ENCODE data around the gene LRIT1.

The LRIT1 gene

GRCh38 chr10:84264611-84265141 is 23.3 kb upstream of the LRIT1 start:
- TF ChIP-seq ZC3H10 (CRISPR knock-in tag; IDR thresholded peaks at IDR 0.05) = no peak
- TF ChIP-seq ISL1 (CRISPR knock-in tag; IDR thresholded peaks at IDR 0.05) = no peak
- TF ChIP-seq ARNTL (CRISPR knock-in tag; IDR thresholded peaks at IDR 0.05; ENCODE audit: borderline replicate concordance, low read depth) = no peak
- TF ChIP-seq SNAI2 (CRISPR knock-in tag; IDR thresholded peaks at IDR 0.05) = no peak
- no peak for TF ChIP-seq OSR1 (CRISPR knock-in tag; IDR thresholded peaks at IDR 0.05)
- no peak for TF ChIP-seq PPARA (CRISPR knock-in tag; IDR thresholded peaks at IDR 0.05; ENCODE audit: borderline replicate concordance)
- TF ChIP-seq ZNF8 (CRISPR knock-in tag; IDR thresholded peaks at IDR 0.05) = no peak
- no peak for TF ChIP-seq CSRNP3 (CRISPR knock-in tag; IDR thresholded peaks at IDR 0.05)
- ATAC-seq = peak; percentile 99

- TF ChIP-seq BACH2 (CRISPR knock-in tag; IDR thresholded peaks at IDR 0.05; ENCODE audit: borderline replicate concordance) (no peak), PATZ1 (CRISPR knock-in tag; IDR thresholded peaks at IDR 0.05; ENCODE audit: borderline replicate concordance) (no peak)
- no peak for ATAC-seq
These were observed 22.4 kb upstream of the LRIT1 start for GRCh38 chr10:84263716-84264115.

- ATAC-seq = no peak
- TF ChIP-seq CSDC2 (CRISPR knock-in tag; IDR thresholded peaks at IDR 0.05) (no peak), RARB (CRISPR knock-in tag; IDR thresholded peaks at IDR 0.05) (no peak), TOX (CRISPR knock-in tag; IDR thresholded peaks at IDR 0.05; ENCODE audit: borderline replicate concordance) (no peak), ARNTL (CRISPR knock-in tag; IDR thresholded peaks at IDR 0.05; ENCODE audit: borderline replicate concordance, low read depth) (no peak), ISL1 (CRISPR knock-in tag; IDR thresholded peaks at IDR 0.05) (no peak), ZNF70 (CRISPR knock-in tag; IDR thresholded peaks at IDR 0.05) (no peak), CSRNP3 (CRISPR knock-in tag; IDR thresholded peaks at IDR 0.05) (no peak)
- TF ChIP-seq, protein P1, sequence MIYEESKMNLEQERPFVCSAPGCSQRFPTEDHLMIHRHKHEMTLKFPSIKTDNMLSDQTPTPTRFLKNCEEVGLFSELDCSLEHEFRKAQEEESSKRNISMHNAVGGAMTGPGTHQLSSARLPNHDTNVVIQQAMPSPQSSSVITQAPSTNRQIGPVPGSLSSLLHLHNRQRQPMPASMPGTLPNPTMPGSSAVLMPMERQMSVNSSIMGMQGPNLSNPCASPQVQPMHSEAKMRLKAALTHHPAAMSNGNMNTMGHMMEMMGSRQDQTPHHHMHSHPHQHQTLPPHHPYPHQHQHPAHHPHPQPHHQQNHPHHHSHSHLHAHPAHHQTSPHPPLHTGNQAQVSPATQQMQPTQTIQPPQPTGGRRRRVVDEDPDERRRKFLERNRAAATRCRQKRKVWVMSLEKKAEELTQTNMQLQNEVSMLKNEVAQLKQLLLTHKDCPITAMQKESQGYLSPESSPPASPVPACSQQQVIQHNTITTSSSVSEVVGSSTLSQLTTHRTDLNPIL (CRISPR knock-in tag; IDR thresholded peaks at IDR 0.05; ENCODE audit: low read depth) = no peak
- TF ChIP-seq, protein P2, sequence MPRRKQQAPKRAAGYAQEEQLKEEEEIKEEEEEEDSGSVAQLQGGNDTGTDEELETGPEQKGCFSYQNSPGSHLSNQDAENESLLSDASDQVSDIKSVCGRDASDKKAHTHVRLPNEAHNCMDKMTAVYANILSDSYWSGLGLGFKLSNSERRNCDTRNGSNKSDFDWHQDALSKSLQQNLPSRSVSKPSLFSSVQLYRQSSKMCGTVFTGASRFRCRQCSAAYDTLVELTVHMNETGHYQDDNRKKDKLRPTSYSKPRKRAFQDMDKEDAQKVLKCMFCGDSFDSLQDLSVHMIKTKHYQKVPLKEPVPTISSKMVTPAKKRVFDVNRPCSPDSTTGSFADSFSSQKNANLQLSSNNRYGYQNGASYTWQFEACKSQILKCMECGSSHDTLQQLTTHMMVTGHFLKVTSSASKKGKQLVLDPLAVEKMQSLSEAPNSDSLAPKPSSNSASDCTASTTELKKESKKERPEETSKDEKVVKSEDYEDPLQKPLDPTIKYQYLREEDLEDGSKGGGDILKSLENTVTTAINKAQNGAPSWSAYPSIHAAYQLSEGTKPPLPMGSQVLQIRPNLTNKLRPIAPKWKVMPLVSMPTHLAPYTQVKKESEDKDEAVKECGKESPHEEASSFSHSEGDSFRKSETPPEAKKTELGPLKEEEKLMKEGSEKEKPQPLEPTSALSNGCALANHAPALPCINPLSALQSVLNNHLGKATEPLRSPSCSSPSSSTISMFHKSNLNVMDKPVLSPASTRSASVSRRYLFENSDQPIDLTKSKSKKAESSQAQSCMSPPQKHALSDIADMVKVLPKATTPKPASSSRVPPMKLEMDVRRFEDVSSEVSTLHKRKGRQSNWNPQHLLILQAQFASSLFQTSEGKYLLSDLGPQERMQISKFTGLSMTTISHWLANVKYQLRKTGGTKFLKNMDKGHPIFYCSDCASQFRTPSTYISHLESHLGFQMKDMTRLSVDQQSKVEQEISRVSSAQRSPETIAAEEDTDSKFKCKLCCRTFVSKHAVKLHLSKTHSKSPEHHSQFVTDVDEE (CRISPR knock-in tag; IDR thresholded peaks at IDR 0.05) = no peak
These were observed 21.0 kb upstream of the LRIT1 start for GRCh38 chr10:84262190-84262956.

- no peak for ATAC-seq
- no peak for TF ChIP-seq ZNF565 (CRISPR knock-in tag; conservative IDR thresholded peaks at IDR 0.05; ENCODE audit: low read depth)
- TF ChIP-seq BACH2 (CRISPR knock-in tag; IDR thresholded peaks at IDR 0.05; ENCODE audit: borderline replicate concordance) = no peak
- TF ChIP-seq, protein P1 (CRISPR knock-in tag; IDR thresholded peaks at IDR 0.05; ENCODE audit: low read depth) = no peak
- TF ChIP-seq, protein P2 (CRISPR knock-in tag; IDR thresholded peaks at IDR 0.05) = no peak
- no peak for TF ChIP-seq TCF4 (CRISPR knock-in tag; IDR thresholded peaks at IDR 0.05; ENCODE audit: borderline replicate concordance)
- TF ChIP-seq SNAI2 (CRISPR knock-in tag; IDR thresholded peaks at IDR 0.05) = no peak
- TF ChIP-seq ISL1 (CRISPR knock-in tag; IDR thresholded peaks at IDR 0.05) = no peak
- TF ChIP-seq PPARA (CRISPR knock-in tag; IDR thresholded peaks at IDR 0.05; ENCODE audit: borderline replicate concordance) = no peak
- no peak for TF ChIP-seq ZNF8 (CRISPR knock-in tag; IDR thresholded peaks at IDR 0.05)
- TF ChIP-seq CSDC2 (CRISPR knock-in tag; IDR thresholded peaks at IDR 0.05) = no peak
These were observed 20.0 kb upstream of the LRIT1 start for GRCh38 chr10:84261236-84261915.
